GM23338 (cell line): ENCODE measurements around the gene DSCAML1. TPM values are rescaled to one million over a fixed set of nuclear protein-coding genes. Genes with fewer than 3 reads are reported as not detected.

Experiments
- ATAC-seq: fragments of 200-7000 bp; cut with Tn5 transposase; 3 replicates; pipeline ENCODE4 v1.9.1; 2020
- DNase-seq: peaks from one replicate; pipeline ENCODE4 v3.0.0-alpha.2; 2015; ENCODE audit warnings: low spot score
- H2AFZ ChIP-seq: fragments of 200-600 bp; sonication (generic); 2 replicates; pipeline ENCODE4 v1.8.0; 2016; ENCODE audit warnings: antibody characterized with exemption, mild to moderate bottlenecking, moderate library complexity
- H3F3A ChIP-seq: fragments of 200-600 bp; sonication (generic); replicated peaks from 2 replicates; pipeline ENCODE4 v1.8.0; 2017; ENCODE audit warnings: antibody characterized with exemption, mixed run types, low read depth
- H3K27ac ChIP-seq: fragments of 200-600 bp; sonication (generic); 2 replicates; pipeline ENCODE4 v1.6.1; 2016; ENCODE audit warnings: low read depth
- H3K27me3 ChIP-seq: fragments of 200-600 bp; sonication (generic); 2 replicates; pipeline ENCODE4 v1.8.0; 2016; ENCODE audit warnings: mild to moderate bottlenecking, mixed run types, moderate library complexity; ENCODE audit not compliant: insufficient read depth
- H3K36me3 ChIP-seq: fragments of 200-600 bp; sonication (generic); 2 replicates; pipeline ENCODE4 v1.8.0; 2016; ENCODE audit warnings: mild to moderate bottlenecking; ENCODE audit not compliant: insufficient read depth
- H3K4me1 ChIP-seq: fragments of 200-600 bp; sonication (generic); 2 replicates; pipeline ENCODE4 v1.8.0; 2016; ENCODE audit warnings: mild to moderate bottlenecking, moderate library complexity; ENCODE audit not compliant: insufficient read depth
- H3K4me2 ChIP-seq: fragments of 200-600 bp; sonication (generic); 2 replicates; pipeline ENCODE4 v1.7.1; 2017; ENCODE audit warnings: mixed run types
- H3K4me3 ChIP-seq: fragments of 200-600 bp; sonication (generic); 2 replicates; pipeline ENCODE4 v1.6.1; 2016; ENCODE audit warnings: mixed run types
- H3K79me2 ChIP-seq: fragments of 200-600 bp; sonication (generic); replicated peaks from 2 replicates; pipeline ENCODE4 v1.8.0; 2017; ENCODE audit warnings: mild to moderate bottlenecking; ENCODE audit not compliant: insufficient read depth
- H3K9me2 ChIP-seq: fragments of 200-600 bp; sonication (generic); 2 replicates; pipeline ENCODE4 v1.8.0; 2017; ENCODE audit not compliant: insufficient read depth
- H4K20me1 ChIP-seq: fragments of 200-600 bp; sonication (generic); replicated peaks from 2 replicates; pipeline ENCODE4 v1.8.0; 2017; ENCODE audit warnings: mild to moderate bottlenecking; ENCODE audit not compliant: insufficient read depth
- H3K27ac Mint-ChIP-seq: 2 replicates; pipeline ENCODE4 v1.8.0; 2020; ENCODE audit warnings: inconsistent platforms, mild to moderate bottlenecking, moderate library complexity, mixed read lengths
- H3K27me3 Mint-ChIP-seq: 3 replicates; pipeline ENCODE4 v1.8.0; 2022; ENCODE audit warnings: low read depth, mild to moderate bottlenecking, moderate library complexity, mixed read lengths, inconsistent platforms; ENCODE audit not compliant: insufficient read depth, poor library complexity
- H3K36me3 Mint-ChIP-seq: 3 replicates; pipeline ENCODE4 v1.8.0; 2021; ENCODE audit warnings: low read depth, mild to moderate bottlenecking, inconsistent platforms, moderate library complexity, mixed read lengths
- H3K4me1 Mint-ChIP-seq: 3 replicates; pipeline ENCODE4 v1.8.0; 2020; ENCODE audit warnings: mild to moderate bottlenecking, inconsistent platforms, mixed read lengths
- H3K4me3 Mint-ChIP-seq: 3 replicates; pipeline ENCODE4 v1.8.0; 2021; ENCODE audit warnings: moderate library complexity, mild to moderate bottlenecking, inconsistent platforms, mixed read lengths
- H3K9me3 Mint-ChIP-seq: 3 replicates; pipeline ENCODE4 v1.8.0; 2020; ENCODE audit warnings: moderate library complexity, mild to moderate bottlenecking, inconsistent platforms, mixed read lengths
- CREB1 ChIP-seq: fragments of 250-450 bp; sonication (Bioruptor Pico); IDR thresholded peaks from 2 replicates; pipeline ENCODE4 v1.5.0; 2020; ENCODE audit warnings: low read depth, mild to moderate bottlenecking, moderate library complexity
- EZH2phosphoT487 ChIP-seq: fragments of 200-600 bp; sonication (generic); IDR thresholded peaks from one replicate; pipeline ENCODE4 v1.8.1; 2018; ENCODE audit warnings: antibody characterized with exemption; ENCODE audit not compliant: unreplicated experiment
- JUNB ChIP-seq: IDR thresholded peaks from one replicate; pipeline ENCODE4 v1.6.1; 2016; ENCODE audit warnings: antibody characterized with exemption; ENCODE audit not compliant: unreplicated experiment
- POLR2AphosphoS5 ChIP-seq: IDR thresholded peaks from 2 replicates; pipeline ENCODE4 v1.6.1; 2016; ENCODE audit warnings: antibody characterized with exemption, low read depth
- STAT1 ChIP-seq: IDR thresholded peaks from one replicate; pipeline ENCODE4 v1.6.1; 2016; ENCODE audit warnings: antibody characterized with exemption; ENCODE audit not compliant: unreplicated experiment
- ZNF114 ChIP-seq: fragments of 250-450 bp; sonication (Bioruptor Pico); IDR thresholded peaks from 2 replicates; pipeline ENCODE4 v1.5.0; 2020; ENCODE audit warnings: mild to moderate bottlenecking, moderate library complexity
- ZNF331 ChIP-seq: fragments of 250-450 bp; sonication (Bioruptor Pico); IDR thresholded peaks from 2 replicates; pipeline ENCODE4 v1.5.0; 2020; ENCODE audit warnings: low read depth, mild to moderate bottlenecking, moderate library complexity
- polyA plus RNA-seq: library from polyadenylated mRNA; unstranded; fragments of >200 nt; fragmentation: Nextera tagmentation; extraction: Ambion mirVana; gene quantifications from 2 replicates; pipeline ENCODE4 v1.2.1, GENCODE V29; 2016
- total RNA-seq: library from RNA; depleted of rRNA; stranded (reverse); fragments of >200 nt; shearing (Covaris generic); gene quantifications from 2 replicates; pipeline ENCODE4 v1.2.3, GENCODE V29; 2014
- TF ChIP-seq, protein P1 (sequence below): IDR thresholded peaks from one replicate; pipeline ENCODE4 v1.6.1; 2018; ENCODE audit warnings: antibody characterized with exemption; ENCODE audit not compliant: unreplicated experiment
- TF ChIP-seq, protein P2 (sequence below): fragments of 250-450 bp; sonication (Bioruptor Pico); IDR thresholded peaks from 2 replicates; pipeline ENCODE4 v1.5.0; 2020; ENCODE audit warnings: mild to moderate bottlenecking, moderate library complexity
- TF ChIP-seq, protein P3 (sequence below): IDR thresholded peaks from 2 replicates; pipeline ENCODE4 v1.6.1; 2016; ENCODE audit warnings: antibody characterized with exemption
- TF ChIP-seq, protein P4 (sequence below), 2 experiments: fragments of 200-600 bp in 1 of 2; sonication (generic) in 1 of 2; conservative IDR thresholded peaks; 2 replicates each; pipeline versions ENCODE4 v1.5.1 to v1.6.1; 2016 to 2017; ENCODE audit warnings: antibody characterized with exemption in 2 of 2, low read depth in 2 of 2, mild to moderate bottlenecking in 2 of 2, moderate library complexity in 1 of 2

Gene DSCAML1
- total and polyA plus RNA-seq, 2 experiments from 2014 or later, result 0.17 TPM; not detected in 1

DNA sequence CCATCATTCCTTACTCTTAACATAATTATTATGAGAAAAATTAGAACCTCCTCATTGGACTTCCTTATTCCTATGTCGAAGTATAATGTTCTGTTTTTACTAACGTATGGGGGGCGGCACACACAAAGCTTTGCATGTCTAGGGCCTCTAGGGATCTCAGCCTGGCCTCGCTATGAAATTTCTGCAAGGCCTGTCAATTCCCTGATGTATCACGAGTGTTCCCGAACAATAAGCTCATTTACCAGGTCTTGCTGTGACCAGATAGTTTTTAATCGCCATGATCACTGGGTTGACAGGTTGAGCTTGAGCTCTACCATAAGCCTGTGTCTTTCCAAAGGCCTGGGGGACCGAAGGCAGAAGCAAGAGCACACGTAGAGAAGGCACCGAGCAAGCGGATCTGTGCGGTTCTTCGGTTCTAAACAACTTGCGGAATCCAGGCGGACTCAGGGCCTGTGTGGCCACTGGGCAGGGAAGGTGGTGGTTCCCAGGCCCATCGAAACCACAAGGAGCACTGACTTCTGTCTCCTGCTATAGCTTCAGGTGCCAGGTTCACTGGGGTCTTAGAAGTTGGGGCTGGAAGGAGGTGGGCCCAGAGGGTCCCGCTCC lies 37.9 kb upstream of the DSCAML1 start (continued):
- TF ChIP-seq, protein P1, sequence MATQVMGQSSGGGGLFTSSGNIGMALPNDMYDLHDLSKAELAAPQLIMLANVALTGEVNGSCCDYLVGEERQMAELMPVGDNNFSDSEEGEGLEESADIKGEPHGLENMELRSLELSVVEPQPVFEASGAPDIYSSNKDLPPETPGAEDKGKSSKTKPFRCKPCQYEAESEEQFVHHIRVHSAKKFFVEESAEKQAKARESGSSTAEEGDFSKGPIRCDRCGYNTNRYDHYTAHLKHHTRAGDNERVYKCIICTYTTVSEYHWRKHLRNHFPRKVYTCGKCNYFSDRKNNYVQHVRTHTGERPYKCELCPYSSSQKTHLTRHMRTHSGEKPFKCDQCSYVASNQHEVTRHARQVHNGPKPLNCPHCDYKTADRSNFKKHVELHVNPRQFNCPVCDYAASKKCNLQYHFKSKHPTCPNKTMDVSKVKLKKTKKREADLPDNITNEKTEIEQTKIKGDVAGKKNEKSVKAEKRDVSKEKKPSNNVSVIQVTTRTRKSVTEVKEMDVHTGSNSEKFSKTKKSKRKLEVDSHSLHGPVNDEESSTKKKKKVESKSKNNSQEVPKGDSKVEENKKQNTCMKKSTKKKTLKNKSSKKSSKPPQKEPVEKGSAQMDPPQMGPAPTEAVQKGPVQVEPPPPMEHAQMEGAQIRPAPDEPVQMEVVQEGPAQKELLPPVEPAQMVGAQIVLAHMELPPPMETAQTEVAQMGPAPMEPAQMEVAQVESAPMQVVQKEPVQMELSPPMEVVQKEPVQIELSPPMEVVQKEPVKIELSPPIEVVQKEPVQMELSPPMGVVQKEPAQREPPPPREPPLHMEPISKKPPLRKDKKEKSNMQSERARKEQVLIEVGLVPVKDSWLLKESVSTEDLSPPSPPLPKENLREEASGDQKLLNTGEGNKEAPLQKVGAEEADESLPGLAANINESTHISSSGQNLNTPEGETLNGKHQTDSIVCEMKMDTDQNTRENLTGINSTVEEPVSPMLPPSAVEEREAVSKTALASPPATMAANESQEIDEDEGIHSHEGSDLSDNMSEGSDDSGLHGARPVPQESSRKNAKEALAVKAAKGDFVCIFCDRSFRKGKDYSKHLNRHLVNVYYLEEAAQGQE, result no peak

DNA sequence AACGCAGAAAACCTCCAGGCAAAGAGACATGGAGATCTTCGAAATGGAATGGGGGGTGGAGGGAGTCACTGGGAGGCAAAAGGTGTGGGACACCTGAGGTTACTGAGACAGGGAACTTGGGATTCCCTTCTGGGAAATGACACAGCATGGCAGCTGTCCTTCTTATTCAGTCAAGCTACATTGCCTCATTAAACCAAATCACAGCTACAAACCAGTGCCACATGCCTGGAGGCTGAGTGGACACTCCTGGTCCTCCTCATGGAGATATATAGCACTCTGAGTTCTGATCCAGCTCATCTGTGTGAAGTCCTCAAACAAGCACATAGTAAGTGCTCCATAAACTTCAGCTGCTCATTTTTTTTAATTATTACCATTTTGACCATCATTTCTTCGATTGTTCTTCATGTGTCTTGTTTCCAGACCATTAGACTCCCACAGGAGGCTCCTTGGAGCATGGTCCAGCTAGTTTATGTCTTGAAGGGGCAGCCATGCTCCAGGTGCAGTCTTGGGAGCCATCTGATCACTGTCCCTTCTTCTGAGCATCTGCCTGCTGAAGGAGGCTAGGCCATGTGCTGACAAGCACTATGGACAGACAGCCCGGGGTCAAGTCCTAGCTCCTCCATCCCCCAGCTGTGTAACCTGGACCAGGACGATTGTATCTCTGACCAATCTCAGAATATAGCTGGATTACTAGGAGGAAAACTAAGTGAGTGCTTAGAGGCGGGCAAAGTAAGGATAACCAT lies 37.2 kb upstream of the DSCAML1 start:
- Histone ChIP-seq H3F3A (no peaks in the 10 kb centered on the region), H3K79me2 (no peaks in the 10 kb centered on the region), H3K4me3 (no peak overlapping the region), H3K4me1 (no peaks in the 10 kb centered on the region), H3K4me2 (no peak overlapping the region), H3K27me3 (no peaks in the 10 kb centered on the region), H2AFZ (no peak overlapping the region), H3K27ac (no peak overlapping the region), H4K20me1 (no peaks in the 10 kb centered on the region), H3K36me3 (no peaks in the 10 kb centered on the region), H3K9me2 (no peaks in the 10 kb centered on the region)
- no peak overlapping the region for H3K4me3 Mint-ChIP-seq
- H3K27me3 Mint-ChIP-seq, result peaks cover 9% of the 10 kb centered on the region
- no peaks in the 10 kb centered on the region for H3K9me3 Mint-ChIP-seq
- ATAC-seq, result no peak
- peaks cover 29% of the 10 kb centered on the region for H3K4me1 Mint-ChIP-seq
- H3K36me3 Mint-ChIP-seq, result no peaks in the 10 kb centered on the region
- H3K27ac Mint-ChIP-seq, result peak overlapping the region; percentile 12; the same call in 1 of the 2 replicates
- DNase-seq, result no peak
- TF ChIP-seq, protein P2, sequence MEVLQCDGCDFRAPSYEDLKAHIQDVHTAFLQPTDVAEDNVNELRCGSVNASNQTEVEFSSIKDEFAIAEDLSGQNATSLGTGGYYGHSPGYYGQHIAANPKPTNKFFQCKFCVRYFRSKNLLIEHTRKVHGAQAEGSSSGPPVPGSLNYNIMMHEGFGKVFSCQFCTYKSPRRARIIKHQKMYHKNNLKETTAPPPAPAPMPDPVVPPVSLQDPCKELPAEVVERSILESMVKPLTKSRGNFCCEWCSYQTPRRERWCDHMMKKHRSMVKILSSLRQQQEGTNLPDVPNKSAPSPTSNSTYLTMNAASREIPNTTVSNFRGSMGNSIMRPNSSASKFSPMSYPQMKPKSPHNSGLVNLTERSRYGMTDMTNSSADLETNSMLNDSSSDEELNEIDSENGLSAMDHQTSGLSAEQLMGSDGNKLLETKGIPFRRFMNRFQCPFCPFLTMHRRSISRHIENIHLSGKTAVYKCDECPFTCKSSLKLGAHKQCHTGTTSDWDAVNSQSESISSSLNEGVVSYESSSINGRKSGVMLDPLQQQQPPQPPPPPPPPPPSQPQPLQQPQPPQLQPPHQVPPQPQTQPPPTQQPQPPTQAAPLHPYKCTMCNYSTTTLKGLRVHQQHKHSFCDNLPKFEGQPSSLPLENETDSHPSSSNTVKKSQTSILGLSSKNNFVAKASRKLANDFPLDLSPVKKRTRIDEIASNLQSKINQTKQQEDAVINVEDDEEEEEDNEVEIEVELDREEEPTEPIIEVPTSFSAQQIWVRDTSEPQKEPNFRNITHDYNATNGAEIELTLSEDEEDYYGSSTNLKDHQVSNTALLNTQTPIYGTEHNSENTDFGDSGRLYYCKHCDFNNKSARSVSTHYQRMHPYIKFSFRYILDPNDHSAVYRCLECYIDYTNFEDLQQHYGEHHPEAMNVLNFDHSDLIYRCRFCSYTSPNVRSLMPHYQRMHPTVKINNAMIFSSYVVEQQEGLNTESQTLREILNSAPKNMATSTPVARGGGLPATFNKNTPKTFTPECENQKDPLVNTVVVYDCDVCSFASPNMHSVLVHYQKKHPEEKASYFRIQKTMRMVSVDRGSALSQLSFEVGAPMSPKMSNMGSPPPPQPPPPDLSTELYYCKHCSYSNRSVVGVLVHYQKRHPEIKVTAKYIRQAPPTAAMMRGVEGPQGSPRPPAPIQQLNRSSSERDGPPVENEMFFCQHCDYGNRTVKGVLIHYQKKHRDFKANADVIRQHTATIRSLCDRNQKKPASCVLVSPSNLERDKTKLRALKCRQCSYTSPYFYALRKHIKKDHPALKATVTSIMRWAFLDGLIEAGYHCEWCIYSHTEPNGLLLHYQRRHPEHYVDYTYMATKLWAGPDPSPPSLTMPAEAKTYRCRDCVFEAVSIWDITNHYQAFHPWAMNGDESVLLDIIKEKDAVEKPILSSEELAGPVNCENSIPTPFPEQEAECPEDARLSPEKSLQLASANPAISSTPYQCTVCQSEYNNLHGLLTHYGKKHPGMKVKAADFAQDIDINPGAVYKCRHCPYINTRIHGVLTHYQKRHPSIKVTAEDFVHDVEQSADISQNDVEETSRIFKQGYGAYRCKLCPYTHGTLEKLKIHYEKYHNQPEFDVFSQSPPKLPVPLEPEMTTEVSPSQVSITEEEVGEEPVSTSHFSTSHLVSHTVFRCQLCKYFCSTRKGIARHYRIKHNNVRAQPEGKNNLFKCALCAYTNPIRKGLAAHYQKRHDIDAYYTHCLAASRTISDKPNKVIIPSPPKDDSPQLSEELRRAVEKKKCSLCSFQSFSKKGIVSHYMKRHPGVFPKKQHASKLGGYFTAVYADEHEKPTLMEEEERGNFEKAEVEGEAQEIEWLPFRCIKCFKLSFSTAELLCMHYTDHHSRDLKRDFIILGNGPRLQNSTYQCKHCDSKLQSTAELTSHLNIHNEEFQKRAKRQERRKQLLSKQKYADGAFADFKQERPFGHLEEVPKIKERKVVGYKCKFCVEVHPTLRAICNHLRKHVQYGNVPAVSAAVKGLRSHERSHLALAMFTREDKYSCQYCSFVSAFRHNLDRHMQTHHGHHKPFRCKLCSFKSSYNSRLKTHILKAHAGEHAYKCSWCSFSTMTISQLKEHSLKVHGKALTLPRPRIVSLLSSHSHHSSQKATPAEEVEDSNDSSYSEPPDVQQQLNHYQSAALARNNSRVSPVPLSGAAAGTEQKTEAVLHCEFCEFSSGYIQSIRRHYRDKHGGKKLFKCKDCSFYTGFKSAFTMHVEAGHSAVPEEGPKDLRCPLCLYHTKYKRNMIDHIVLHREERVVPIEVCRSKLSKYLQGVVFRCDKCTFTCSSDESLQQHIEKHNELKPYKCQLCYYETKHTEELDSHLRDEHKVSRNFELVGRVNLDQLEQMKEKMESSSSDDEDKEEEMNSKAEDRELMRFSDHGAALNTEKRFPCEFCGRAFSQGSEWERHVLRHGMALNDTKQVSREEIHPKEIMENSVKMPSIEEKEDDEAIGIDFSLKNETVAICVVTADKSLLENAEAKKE (CRISPR knock-in tag), result no peak
- TF ChIP-seq ZNF331 (CRISPR knock-in tag) (no peak), EZH2phosphoT487 (no peak), POLR2AphosphoS5 (no peak), STAT1 (no peak), JUNB (no peak), CREB1 (CRISPR knock-in tag) (no peak), ZNF114 (CRISPR knock-in tag) (no peak)
- TF ChIP-seq, protein P3, sequence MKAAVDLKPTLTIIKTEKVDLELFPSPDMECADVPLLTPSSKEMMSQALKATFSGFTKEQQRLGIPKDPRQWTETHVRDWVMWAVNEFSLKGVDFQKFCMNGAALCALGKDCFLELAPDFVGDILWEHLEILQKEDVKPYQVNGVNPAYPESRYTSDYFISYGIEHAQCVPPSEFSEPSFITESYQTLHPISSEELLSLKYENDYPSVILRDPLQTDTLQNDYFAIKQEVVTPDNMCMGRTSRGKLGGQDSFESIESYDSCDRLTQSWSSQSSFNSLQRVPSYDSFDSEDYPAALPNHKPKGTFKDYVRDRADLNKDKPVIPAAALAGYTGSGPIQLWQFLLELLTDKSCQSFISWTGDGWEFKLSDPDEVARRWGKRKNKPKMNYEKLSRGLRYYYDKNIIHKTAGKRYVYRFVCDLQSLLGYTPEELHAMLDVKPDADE, result no peak
- TF ChIP-seq, protein P4, sequence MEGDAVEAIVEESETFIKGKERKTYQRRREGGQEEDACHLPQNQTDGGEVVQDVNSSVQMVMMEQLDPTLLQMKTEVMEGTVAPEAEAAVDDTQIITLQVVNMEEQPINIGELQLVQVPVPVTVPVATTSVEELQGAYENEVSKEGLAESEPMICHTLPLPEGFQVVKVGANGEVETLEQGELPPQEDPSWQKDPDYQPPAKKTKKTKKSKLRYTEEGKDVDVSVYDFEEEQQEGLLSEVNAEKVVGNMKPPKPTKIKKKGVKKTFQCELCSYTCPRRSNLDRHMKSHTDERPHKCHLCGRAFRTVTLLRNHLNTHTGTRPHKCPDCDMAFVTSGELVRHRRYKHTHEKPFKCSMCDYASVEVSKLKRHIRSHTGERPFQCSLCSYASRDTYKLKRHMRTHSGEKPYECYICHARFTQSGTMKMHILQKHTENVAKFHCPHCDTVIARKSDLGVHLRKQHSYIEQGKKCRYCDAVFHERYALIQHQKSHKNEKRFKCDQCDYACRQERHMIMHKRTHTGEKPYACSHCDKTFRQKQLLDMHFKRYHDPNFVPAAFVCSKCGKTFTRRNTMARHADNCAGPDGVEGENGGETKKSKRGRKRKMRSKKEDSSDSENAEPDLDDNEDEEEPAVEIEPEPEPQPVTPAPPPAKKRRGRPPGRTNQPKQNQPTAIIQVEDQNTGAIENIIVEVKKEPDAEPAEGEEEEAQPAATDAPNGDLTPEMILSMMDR (conservative IDR thresholded peaks at IDR 0.05; ENCODE audit: low read depth in 2 of 2), result no peak
